H1 (cell line): ENCODE results near the gene AGBL4. TPM values are rescaled to one million over a fixed set of nuclear protein-coding genes. Genes with fewer than 3 reads are reported as not detected.

ENCODE experiments used
- BRCA1 ChIP-seq: IDR thresholded peaks from 2 replicates; pipeline ENCODE4 v1.6.1; 2012; ENCODE audit warnings: low read depth, low read length, improper control_type of control experiment
- CBX5 ChIP-seq: fragments of 300-800, 300-1000 bp; sonication (generic); IDR thresholded peaks from 2 replicates; pipeline ENCODE4 v1.7.1; 2016; ENCODE audit warnings: antibody characterized with exemption, low read length, low read depth
- CEBPB ChIP-seq: IDR thresholded peaks from 2 replicates; pipeline ENCODE4 v1.6.1; 2012; ENCODE audit warnings: low read depth, low read length
- CHD1 ChIP-seq: IDR thresholded peaks from 2 replicates; pipeline ENCODE4 v1.6.1; 2012; ENCODE audit warnings: low read depth, low read length, improper control_type of control experiment
- KDM4A ChIP-seq: IDR thresholded peaks from one replicate; pipeline ENCODE4 v1.7.1; 2012; ENCODE audit warnings: low read depth, mild to moderate bottlenecking, moderate library complexity, low read length, inconsistent platforms; ENCODE audit not compliant: severe bottlenecking
- polyA plus RNA-seq, 7 experiments: library from polyadenylated mRNA; depleted of rRNA in 3 of 7; stranded (reverse) in 5 of 7; unstranded in 2 of 7; fragments of >200 nt in 5 of 7; fragments of 200-250 nt in 2 of 7; gene quantifications; 1 replicate in 5 of 7; 2 replicates in 1 of 7; 4 replicates in 1 of 7; pipeline versions ENCODE4 v1.2.1 to v1.2.3, GENCODE V29; 2011 to 2013; ENCODE audit warnings: missing spikeins in 2 of 7, mixed read lengths in 2 of 7
- total RNA-seq: library from RNA; stranded (reverse); fragmentation: NEBNext Ultra II Directional; extraction: Animal tissue kit (Norgen Biotek cat#: 25700); gene quantifications from 2 replicates; pipeline ENCODE4 v1.2.1, GENCODE V29; 2021
- TF ChIP-seq, protein P1 (sequence below): IDR thresholded peaks from 2 replicates; pipeline ENCODE4 v1.6.1; 2012; ENCODE audit warnings: low read length, inconsistent platforms

Gene AGBL4
- total and polyA plus RNA-seq, 2 of the 8 experiments (the other 6 are each of a cell fraction or from before 2014, with no cell fraction given), result 0.41 to 0.45 TPM

DNA sequence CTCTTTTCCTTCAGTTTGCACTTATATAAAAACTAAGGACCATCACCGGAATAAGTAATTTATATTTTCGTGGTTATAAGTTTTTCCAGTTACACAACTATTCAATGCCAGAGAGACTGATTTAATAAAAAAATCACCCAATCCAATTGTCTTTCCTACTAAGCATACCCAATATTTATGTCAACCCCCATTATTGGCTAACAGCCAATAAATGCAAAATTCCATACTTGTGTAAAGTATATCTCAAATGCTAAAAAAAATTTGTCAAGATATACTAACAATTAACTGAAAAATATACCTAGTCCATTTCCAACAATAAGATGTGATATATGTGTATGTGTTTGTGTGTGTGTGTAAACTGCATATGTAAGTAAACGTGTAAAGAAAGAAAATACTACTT lies 117.4 kb downstream of the AGBL4 start (continued):
- no peak for TF ChIP-seq KDM4A
- TF ChIP-seq, protein P1, sequence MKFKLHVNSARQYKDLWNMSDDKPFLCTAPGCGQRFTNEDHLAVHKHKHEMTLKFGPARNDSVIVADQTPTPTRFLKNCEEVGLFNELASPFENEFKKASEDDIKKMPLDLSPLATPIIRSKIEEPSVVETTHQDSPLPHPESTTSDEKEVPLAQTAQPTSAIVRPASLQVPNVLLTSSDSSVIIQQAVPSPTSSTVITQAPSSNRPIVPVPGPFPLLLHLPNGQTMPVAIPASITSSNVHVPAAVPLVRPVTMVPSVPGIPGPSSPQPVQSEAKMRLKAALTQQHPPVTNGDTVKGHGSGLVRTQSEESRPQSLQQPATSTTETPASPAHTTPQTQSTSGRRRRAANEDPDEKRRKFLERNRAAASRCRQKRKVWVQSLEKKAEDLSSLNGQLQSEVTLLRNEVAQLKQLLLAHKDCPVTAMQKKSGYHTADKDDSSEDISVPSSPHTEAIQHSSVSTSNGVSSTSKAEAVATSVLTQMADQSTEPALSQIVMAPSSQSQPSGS, result no peak
- TF ChIP-seq CBX5, result no peak
- no peak for TF ChIP-seq CHD1
- TF ChIP-seq CEBPB, result no peak
- no peak for TF ChIP-seq BRCA1
